DMS153 treated with DMSO at 0.1 percent for 48 hours (cell line): Measurements from ENCODE around the gene INCENP.

Source experiments
- DNase-seq: peaks from one replicate; lab custom pipeline; 2025; ENCODE audit not compliant: unreplicated experiment; lab: John Stamatoyannopoulos, UW

Gene INCENP

GRCh38 chr11:62140304-62141110 is 16.7 kb downstream of the INCENP start:
- DNase-seq: no peak

- DNase-seq: no peak
Measured at GRCh38 chr11:62141111-62142042, 17.6 kb downstream of the INCENP start.

- no peak for DNase-seq
Measured at GRCh38 chr11:62142043-62142375, 18.2 kb downstream of the INCENP start.

GRCh38 chr11:62142921-62143320 is 19.1 kb downstream of the INCENP start:
- no peak for DNase-seq

- no peak for DNase-seq
Measured at GRCh38 chr11:62143727-62144126, 19.9 kb downstream of the INCENP start.

- no peak for DNase-seq
Measured at GRCh38 chr11:62144641-62145255, 20.9 kb downstream of the INCENP start.

GRCh38 chr11:62145261-62145871 is 21.6 kb downstream of the INCENP start:
- no peak for DNase-seq

GRCh38 chr11:62146476-62147200 is 22.8 kb downstream of the INCENP start:
- no peak for DNase-seq

GRCh38 chr11:62147545-62147944 is 23.7 kb downstream of the INCENP start:
- DNase-seq: no peak

GRCh38 chr11:62148271-62148980 is 24.6 kb downstream of the INCENP start:
- DNase-seq: no peak

GRCh38 chr11:62149986-62150886 is 26.4 kb downstream of the INCENP start:
- DNase-seq: no peak

- DNase-seq: no peak
Measured at GRCh38 chr11:62150887-62151736, 27.3 kb downstream of the INCENP start.

GRCh38 chr11:62151737-62152102 is 27.9 kb downstream of the INCENP start:
- DNase-seq: no peak

- no peak for DNase-seq
Measured at GRCh38 chr11:62152245-62153086, 28.7 kb downstream of the INCENP start.

- no peak for DNase-seq
Measured at GRCh38 chr11:62153087-62153395, 29.2 kb downstream of the INCENP start.

GRCh38 chr11:62153617-62154016 is 29.8 kb downstream of the INCENP start:
- no peak for DNase-seq

GRCh38 chr11:62157603-62158002 is 33.8 kb downstream of the INCENP start:
- no peak for DNase-seq
